ENCODE measurements around the gene CA10.

CA10 gene

DNA sequence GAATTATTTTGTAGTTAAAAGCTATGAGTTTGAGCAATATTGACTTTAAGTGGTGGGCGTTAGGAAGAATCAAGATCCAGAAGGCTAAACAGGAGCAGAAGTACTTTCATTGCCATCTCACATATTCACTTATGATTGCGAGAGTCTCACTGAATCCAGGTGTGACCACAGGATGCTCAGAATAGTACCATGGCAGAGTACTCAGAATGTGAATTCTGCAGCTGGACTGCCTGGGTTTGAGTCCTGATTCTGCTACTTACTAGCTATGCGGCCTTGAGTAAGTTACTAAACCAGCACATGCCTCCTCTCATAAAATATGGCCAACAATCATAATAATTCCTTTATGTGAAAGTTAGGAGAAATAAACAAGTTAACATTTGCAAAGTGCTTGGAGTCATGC, 109.5 kb downstream of the CA10 start:
- TF ChIP-seq, protein P1, sequence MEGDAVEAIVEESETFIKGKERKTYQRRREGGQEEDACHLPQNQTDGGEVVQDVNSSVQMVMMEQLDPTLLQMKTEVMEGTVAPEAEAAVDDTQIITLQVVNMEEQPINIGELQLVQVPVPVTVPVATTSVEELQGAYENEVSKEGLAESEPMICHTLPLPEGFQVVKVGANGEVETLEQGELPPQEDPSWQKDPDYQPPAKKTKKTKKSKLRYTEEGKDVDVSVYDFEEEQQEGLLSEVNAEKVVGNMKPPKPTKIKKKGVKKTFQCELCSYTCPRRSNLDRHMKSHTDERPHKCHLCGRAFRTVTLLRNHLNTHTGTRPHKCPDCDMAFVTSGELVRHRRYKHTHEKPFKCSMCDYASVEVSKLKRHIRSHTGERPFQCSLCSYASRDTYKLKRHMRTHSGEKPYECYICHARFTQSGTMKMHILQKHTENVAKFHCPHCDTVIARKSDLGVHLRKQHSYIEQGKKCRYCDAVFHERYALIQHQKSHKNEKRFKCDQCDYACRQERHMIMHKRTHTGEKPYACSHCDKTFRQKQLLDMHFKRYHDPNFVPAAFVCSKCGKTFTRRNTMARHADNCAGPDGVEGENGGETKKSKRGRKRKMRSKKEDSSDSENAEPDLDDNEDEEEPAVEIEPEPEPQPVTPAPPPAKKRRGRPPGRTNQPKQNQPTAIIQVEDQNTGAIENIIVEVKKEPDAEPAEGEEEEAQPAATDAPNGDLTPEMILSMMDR (IDR thresholded peaks at IDR 0.05; ENCODE audit: extremely low read depth, missing control alignments): no peak
- DNase-seq (ENCODE audit: low spot score): no peak

- TF ChIP-seq, protein P1 (IDR thresholded peaks at IDR 0.05; ENCODE audit: extremely low read depth, missing control alignments): no peak
- DNase-seq (ENCODE audit: low spot score): no peak
These were observed 110.2 kb downstream of the CA10 start for GRCh38 chr17:52048137-52048898.

DNA sequence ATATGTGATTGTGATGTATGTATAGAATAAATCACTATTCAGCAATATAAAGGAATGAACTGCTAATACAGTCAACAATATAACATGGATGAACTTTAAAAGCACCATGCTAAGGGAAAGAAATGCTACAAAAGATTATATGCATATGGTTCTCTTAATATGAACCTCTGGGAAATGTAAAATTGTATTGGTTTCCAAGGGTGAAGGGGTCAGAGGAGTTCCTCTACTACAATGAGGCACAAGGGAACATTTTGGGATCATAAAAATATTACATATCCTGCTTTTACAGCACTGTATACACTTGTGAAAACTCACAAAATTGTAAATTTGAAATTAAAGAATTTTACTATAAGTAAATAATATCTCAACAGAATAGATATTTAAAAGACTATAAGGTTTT, 111.4 kb downstream of the CA10 start:
- DNase-seq (ENCODE audit: low spot score): no peak
- TF ChIP-seq, protein P1 (IDR thresholded peaks at IDR 0.05; ENCODE audit: extremely low read depth, missing control alignments): no peak

- TF ChIP-seq, protein P1 (IDR thresholded peaks at IDR 0.05; ENCODE audit: extremely low read depth, missing control alignments): no peak
- no peak for DNase-seq (ENCODE audit: low spot score)
These were observed 117.3 kb downstream of the CA10 start for GRCh38 chr17:52041123-52041617.

GRCh38 chr17:52036416-52036815, 122.1 kb downstream of the CA10 start:
- DNase-seq (ENCODE audit: low spot score): no peak
- TF ChIP-seq, protein P1 (IDR thresholded peaks at IDR 0.05; ENCODE audit: extremely low read depth, missing control alignments): no peak

DNA sequence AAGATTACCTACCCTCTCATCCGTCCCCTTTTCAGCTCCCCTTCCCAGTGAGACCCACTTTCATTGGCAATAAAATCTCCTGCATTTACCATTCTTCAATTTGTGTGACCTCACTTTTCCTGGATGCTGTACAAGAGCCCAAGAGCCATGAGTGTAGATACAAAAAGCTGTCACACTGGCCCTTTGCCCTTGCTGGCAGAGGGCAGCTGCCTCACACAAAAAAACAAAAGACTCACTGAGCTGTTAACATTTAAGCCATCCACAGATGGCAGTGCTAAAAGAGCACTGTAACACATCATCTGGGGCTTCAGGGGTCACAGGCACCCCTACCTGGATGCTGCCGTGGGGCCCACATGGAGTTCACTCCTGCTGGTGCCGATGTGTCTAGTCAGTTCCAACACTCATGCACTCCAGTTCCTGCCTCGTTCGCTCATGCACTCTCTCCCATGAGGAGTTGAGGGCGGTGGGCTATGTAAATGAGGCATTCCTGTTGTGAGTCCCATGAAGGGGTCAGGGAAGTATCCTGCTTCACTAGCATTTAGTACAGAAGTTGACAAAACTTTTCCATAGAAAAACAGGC, 123.1 kb downstream of the CA10 start:
- TF ChIP-seq, protein P1 (IDR thresholded peaks at IDR 0.05; ENCODE audit: extremely low read depth, missing control alignments): no peak
- no peak for DNase-seq (ENCODE audit: low spot score)

DNA sequence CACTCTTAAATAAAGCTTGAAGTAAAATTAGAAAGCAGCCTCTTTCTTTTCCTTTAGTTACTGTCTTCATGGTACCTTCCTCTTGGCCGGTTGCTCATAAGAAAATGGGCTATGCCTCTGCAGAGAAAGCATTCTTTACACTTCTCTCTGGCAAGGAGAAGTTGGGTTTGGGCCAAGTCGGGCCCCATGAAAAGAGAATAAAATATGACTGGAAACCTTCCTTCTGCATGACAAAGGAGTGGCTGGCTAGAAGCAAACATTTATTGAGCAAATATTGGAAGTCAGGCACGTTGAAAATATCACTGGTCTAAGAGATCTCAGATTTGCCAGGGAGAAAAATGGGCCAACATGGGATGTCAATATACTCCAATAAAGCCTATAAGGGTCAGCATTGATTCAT, 126.1 kb downstream of the CA10 start:
- TF ChIP-seq, protein P1 (IDR thresholded peaks at IDR 0.05; ENCODE audit: extremely low read depth, missing control alignments): no peak
- no peak for DNase-seq (ENCODE audit: low spot score)
